ENCODE measurements around the gene RAB9A. TPM values are rescaled to one million over a fixed set of nuclear protein-coding genes. Genes with fewer than 3 reads are reported as not detected.
A peak's percentile ranks its signal among the peaks of the same experiment; 100 is the strongest.

The RAB9A gene
- total and polyA plus RNA-seq, 9 of the 15 experiments (the other 6 are each of a cell fraction or from before 2014, with no cell fraction given): 13.5 to 20.8 (median 17.7) TPM

DNA sequence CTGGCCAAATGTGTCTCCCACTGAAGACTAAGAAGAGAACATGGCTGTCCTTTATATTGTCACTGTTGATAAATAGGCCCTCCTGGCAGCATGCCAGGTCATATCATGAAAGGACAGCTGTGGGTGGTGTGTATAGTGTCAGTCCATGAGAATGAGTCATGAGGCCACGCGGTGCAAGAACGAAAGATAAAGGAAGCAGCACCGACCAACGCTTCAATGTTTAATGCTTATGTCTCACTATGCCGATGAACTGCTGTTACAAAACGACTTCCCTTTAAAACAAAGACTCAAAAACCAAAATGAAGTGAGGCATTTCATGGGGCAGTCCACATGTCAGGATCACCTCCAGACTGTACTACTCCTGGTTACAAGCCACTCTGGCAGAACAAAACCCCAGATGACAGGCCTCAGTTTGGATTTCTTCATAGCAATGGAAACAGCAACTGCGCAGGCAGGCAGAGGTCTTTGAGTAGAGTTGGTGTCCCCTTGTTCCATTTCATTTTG, 41.2 kb upstream of the RAB9A start (continued):
- peak; percentile 64; the same call in 1 of the 2 replicates for TF ChIP-seq MYNN (IDR thresholded peaks at IDR 0.05)
- TF ChIP-seq MYNN (CRISPR knock-in tag; IDR thresholded peaks at IDR 0.05): no peak
- peak; percentile 82 for TF ChIP-seq SMAD4 (CRISPR knock-in tag; conservative IDR thresholded peaks at IDR 0.05)
- TF ChIP-seq, protein P1, sequence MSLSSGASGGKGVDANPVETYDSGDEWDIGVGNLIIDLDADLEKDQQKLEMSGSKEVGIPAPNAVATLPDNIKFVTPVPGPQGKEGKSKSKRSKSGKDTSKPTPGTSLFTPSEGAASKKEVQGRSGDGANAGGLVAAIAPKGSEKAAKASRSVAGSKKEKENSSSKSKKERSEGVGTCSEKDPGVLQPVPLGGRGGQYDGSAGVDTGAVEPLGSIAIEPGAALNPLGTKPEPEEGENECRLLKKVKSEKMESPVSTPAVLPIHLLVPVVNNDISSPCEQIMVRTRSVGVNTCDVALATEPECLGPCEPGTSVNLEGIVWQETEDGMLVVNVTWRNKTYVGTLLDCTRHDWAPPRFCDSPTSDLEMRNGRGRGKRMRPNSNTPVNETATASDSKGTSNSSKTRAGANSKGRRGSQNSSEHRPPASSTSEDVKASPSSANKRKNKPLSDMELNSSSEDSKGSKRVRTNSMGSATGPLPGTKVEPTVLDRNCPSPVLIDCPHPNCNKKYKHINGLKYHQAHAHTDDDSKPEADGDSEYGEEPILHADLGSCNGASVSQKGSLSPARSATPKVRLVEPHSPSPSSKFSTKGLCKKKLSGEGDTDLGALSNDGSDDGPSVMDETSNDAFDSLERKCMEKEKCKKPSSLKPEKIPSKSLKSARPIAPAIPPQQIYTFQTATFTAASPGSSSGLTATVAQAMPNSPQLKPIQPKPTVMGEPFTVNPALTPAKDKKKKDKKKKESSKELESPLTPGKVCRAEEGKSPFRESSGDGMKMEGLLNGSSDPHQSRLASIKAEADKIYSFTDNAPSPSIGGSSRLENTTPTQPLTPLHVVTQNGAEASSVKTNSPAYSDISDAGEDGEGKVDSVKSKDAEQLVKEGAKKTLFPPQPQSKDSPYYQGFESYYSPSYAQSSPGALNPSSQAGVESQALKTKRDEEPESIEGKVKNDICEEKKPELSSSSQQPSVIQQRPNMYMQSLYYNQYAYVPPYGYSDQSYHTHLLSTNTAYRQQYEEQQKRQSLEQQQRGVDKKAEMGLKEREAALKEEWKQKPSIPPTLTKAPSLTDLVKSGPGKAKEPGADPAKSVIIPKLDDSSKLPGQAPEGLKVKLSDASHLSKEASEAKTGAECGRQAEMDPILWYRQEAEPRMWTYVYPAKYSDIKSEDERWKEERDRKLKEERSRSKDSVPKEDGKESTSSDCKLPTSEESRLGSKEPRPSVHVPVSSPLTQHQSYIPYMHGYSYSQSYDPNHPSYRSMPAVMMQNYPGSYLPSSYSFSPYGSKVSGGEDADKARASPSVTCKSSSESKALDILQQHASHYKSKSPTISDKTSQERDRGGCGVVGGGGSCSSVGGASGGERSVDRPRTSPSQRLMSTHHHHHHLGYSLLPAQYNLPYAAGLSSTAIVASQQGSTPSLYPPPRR (CRISPR knock-in tag; IDR thresholded peaks at IDR 0.05; ENCODE audit: borderline replicate concordance): no peak
- TF ChIP-seq, protein P2, sequence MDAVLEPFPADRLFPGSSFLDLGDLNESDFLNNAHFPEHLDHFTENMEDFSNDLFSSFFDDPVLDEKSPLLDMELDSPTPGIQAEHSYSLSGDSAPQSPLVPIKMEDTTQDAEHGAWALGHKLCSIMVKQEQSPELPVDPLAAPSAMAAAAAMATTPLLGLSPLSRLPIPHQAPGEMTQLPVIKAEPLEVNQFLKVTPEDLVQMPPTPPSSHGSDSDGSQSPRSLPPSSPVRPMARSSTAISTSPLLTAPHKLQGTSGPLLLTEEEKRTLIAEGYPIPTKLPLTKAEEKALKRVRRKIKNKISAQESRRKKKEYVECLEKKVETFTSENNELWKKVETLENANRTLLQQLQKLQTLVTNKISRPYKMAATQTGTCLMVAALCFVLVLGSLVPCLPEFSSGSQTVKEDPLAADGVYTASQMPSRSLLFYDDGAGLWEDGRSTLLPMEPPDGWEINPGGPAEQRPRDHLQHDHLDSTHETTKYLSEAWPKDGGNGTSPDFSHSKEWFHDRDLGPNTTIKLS (IDR thresholded peaks at IDR 0.05; ENCODE audit: borderline replicate concordance, low read depth): peak; percentile 48; the same call in 1 of the 2 replicates
- no peak for TF ChIP-seq CREBBP (IDR thresholded peaks at IDR 0.05; ENCODE audit: low read depth, low read length)
- no peak for TF ChIP-seq MECOM (CRISPR knock-in tag; IDR thresholded peaks at IDR 0.05)
- peak; percentile 91 for TF ChIP-seq TAL1 (IDR thresholded peaks at IDR 0.05)
- TF ChIP-seq, protein P3, sequence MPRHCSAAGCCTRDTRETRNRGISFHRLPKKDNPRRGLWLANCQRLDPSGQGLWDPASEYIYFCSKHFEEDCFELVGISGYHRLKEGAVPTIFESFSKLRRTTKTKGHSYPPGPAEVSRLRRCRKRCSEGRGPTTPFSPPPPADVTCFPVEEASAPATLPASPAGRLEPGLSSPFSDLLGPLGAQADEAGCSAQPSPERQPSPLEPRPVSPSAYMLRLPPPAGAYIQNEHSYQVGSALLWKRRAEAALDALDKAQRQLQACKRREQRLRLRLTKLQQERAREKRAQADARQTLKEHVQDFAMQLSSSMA (CRISPR knock-in tag; IDR thresholded peaks at IDR 0.05): no peak
- TF ChIP-seq MED1 (CRISPR knock-in tag; IDR thresholded peaks at IDR 0.05; ENCODE audit: borderline replicate concordance): no peak
- TF ChIP-seq, protein P4, sequence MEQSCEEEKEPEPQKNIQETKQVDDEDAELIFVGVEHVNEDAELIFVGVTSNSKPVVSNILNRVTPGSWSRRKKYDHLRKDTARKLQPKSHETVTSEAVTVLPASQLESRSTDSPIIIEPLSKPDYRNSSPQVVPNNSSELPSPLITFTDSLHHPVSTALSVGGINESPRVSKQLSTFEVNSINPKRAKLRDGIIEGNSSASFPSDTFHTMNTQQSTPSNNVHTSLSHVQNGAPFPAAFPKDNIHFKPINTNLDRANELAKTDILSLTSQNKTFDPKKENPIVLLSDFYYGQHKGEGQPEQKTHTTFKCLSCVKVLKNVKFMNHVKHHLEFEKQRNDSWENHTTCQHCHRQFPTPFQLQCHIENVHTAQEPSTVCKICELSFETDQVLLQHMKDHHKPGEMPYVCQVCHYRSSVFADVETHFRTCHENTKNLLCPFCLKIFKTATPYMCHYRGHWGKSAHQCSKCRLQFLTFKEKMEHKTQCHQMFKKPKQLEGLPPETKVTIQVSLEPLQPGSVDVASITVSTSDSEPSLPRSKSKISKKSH (CRISPR knock-in tag; IDR thresholded peaks at IDR 0.05): no peak
- TF ChIP-seq FOXP1 (CRISPR knock-in tag; IDR thresholded peaks at IDR 0.05): no peak
- TF ChIP-seq ZNF23 (CRISPR knock-in tag; IDR thresholded peaks at IDR 0.05): no peak
- TF ChIP-seq, protein P5, sequence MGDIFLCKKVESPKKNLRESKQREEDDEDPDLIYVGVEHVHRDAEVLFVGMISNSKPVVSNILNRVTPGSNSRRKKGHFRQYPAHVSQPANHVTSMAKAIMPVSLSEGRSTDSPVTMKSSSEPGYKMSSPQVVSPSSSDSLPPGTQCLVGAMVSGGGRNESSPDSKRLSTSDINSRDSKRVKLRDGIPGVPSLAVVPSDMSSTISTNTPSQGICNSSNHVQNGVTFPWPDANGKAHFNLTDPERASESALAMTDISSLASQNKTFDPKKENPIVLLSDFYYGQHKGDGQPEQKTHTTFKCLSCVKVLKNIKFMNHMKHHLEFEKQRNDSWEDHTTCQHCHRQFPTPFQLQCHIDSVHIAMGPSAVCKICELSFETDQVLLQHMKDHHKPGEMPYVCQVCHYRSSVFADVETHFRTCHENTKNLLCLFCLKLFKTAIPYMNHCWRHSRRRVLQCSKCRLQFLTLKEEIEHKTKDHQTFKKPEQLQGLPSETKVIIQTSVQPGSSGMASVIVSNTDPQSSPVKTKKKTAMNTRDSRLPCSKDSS (IDR thresholded peaks at IDR 0.05; ENCODE audit: low read depth, partially characterized antibody): no peak
- TF ChIP-seq, protein P6, sequence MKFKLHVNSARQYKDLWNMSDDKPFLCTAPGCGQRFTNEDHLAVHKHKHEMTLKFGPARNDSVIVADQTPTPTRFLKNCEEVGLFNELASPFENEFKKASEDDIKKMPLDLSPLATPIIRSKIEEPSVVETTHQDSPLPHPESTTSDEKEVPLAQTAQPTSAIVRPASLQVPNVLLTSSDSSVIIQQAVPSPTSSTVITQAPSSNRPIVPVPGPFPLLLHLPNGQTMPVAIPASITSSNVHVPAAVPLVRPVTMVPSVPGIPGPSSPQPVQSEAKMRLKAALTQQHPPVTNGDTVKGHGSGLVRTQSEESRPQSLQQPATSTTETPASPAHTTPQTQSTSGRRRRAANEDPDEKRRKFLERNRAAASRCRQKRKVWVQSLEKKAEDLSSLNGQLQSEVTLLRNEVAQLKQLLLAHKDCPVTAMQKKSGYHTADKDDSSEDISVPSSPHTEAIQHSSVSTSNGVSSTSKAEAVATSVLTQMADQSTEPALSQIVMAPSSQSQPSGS (CRISPR knock-in tag; IDR thresholded peaks at IDR 0.05): no peak
- no peak for TF ChIP-seq ZNF586 (CRISPR knock-in tag; conservative IDR thresholded peaks at IDR 0.05)
- no peak; the same call in 1 of the 2 replicates for TF ChIP-seq CBX1 (IDR thresholded peaks at IDR 0.05; ENCODE audit: low read depth)
